ENCODE results near the gene ZGRF1.
A peak's percentile ranks its signal among the peaks of the same experiment; 100 is the strongest.
"Not testable (repeated sequence)": the region's sequence is repeated elsewhere in the genome, so short reads cannot be mapped to it uniquely, and the experiment has no call there.

ZGRF1 gene

GRCh38 chr4:112557676-112558411, 78.9 kb downstream of the ZGRF1 start:
- DNase-seq = peak in 1 of 51 donors; percentile 1

DNA sequence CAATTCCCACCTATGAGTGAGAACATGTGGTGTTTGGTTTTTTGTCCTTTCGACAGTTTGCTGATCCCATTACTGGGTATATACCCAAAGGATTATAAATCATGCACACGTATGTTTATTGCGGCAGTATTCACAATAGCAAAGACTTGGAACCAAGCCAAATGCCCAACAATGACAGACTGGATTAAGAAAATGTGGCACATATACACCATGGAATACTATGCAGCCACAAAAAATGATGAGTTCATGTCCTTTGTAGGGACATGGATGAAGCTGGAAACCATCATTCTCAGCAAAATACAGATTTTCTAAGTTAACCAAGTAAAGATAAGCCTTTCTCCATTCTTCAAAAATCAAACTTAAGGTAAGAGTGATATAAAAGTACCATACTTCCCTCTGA, 82.4 kb downstream of the ZGRF1 start:
- DNase-seq = not testable (repeated sequence)

- DNase-seq = no peak
These were observed 84.0 kb downstream of the ZGRF1 start for GRCh38 chr4:112552668-112553067.

DNA sequence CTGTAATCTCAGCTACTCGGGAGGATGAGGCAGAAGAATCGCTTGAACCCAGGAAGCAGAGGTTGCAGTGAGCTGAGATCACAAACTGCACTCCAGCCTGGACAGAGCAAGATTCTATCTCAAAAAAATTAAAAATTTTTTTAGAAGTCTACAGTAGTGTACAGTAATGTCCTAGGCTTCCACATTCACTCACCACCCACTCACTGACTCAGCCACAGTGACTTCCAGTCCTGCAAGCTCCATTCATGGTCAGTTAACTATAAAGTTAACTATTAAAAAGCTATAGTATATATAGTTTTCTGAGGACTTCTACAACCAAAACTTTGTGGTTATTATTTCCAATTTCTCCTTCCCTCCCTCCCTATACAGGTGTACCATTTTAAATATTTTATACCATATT, 86.0 kb downstream of the ZGRF1 start:
- DNase-seq = no peak

- DNase-seq = no peak
These were observed 90.2 kb downstream of the ZGRF1 start for GRCh38 chr4:112546476-112546875.

GRCh38 chr4:112545346-112545745, 91.4 kb downstream of the ZGRF1 start:
- DNase-seq = no peak

GRCh38 chr4:112540695-112541094, 96.0 kb downstream of the ZGRF1 start:
- DNase-seq = no peak

GRCh38 chr4:112536123-112536522, 100.6 kb downstream of the ZGRF1 start:
- DNase-seq = no peak

DNA sequence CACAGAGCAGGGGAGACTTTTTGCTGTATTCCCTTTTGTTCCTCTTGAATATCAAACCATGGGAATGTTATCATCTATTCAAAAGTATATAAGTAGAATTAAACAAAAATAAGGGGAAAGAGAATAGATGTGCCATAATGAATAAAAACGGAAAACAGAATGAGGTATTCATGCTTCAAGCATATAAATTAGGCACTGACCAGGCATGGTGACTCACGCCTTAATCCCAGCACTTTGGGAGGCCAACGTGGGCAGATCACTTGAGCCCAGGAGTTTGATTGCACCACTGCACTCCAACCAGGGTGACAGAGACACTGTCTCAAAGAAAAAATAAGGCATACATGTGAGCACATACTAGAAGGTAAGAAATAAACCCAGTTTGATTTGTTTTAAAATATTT, 104.4 kb downstream of the ZGRF1 start:
- DNase-seq = no peak

- DNase-seq = no peak
These were observed 105.6 kb downstream of the ZGRF1 start for GRCh38 chr4:112531146-112531545.

DNA sequence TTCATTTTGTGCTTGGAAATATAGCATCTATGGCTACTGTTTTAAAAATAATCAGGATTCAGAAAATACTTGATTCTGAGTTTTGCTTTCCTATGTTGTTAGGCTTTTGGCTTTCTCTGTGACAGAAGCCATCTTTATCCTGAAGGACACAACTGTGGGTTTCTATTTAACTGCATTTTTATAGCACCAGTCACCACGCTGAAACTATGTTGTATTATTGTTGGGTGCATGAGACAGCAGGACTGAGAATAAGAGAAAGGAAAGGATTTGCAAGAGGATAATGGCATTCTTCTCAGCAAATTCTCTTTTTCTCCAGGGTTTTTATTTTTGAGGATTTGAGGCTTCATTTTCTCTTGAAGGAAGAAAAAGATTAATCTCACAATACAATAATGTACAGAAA, 110.6 kb downstream of the ZGRF1 start:
- DNase-seq = no peak

- DNase-seq = peak in 5 of 51 donors; percentile 10 to 36 (median 22)
These were observed 112.8 kb downstream of the ZGRF1 start for GRCh38 chr4:112523764-112524505.

GRCh38 chr4:112523008-112523721, 113.5 kb downstream of the ZGRF1 start:
- DNase-seq = no peak

DNA sequence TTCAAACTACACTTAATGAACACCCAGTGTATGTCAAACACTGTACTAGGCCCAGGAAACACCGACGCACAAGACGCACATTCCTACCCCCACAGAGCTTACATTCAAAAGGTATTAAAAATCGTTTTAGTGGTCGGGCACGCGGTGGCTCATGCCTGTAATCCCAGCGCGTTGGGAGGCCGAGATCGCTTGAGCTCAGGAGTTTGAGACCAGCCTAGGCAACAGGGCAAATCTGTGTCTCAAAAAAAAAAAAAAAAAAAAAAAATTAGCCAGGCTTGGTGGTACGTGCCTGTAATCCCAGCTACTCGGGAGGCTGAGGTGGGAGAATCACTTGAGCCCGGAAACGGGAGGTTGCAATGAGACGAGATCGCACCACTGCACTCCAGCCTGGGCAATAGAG, 114.3 kb downstream of the ZGRF1 start:
- DNase-seq = not testable (repeated sequence)

DNA sequence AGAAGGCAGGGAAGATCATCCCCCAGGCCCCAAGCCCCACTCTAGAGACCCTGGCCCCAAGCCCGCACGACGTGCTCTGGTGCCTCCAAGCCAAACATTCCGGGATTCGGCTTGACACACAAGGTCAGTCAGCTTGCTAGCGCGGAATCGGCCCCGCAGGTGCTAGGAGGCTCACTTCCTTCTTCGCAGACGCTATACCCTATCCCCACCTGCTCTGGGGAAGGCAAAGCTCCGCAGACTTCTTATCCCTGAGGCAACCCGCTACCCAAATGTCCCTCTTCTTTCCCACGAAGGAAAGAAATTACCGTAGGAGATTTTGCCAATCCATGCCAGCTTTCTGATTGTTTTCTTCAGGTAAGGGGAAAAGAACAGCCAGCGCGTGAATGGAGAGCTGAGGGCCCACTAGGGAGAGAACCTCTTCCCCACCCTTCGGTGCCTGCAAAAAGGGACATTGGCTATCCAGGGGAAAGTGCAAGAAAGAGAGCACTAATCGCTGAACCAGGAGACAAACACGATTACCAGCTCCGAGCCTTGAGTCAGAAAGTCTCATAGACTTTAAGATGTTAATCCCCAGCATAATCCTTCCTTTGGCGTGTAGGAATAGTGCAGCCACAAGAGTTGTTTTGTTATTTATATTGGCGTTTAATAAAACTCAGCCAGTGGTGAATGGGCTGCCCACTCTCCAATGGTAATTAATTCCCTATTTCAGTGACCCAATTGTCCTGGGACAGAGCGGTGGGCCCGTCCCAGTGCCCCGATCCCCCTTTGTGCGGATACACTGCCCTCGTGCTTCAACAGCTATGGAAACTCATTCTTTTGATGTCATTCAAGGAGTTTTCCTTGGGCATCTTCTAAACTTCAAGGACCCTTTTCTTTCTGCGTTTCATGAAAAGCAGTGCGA, 115.3 kb downstream of the ZGRF1 start:
- DNase-seq = no peak

GRCh38 chr4:112520598-112521122, 116.0 kb downstream of the ZGRF1 start:
- no peak for DNase-seq

- no peak for DNase-seq
These were observed 116.8 kb downstream of the ZGRF1 start for GRCh38 chr4:112519689-112520597.

GRCh38 chr4:112518675-112519074, 118.0 kb downstream of the ZGRF1 start:
- no peak for DNase-seq

DNA sequence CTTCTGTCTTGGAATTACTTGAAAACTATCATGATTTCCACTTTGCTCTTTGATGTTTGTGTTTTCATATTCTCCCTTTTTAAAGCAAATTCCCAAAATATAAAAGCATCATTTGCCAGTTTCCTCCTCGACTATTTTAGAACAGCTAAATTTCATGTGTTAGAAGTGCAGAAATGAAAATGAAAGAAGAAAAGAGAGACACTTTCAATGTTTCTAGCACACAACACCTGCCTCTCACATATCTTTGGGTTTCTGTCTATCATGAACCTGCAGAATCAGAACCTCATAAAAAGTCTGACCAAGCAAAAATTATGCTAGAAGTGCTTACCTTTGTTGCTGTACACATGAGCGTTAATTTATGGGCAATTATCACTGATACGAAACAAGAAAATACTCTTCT, 118.8 kb downstream of the ZGRF1 start:
- DNase-seq = no peak

DNA sequence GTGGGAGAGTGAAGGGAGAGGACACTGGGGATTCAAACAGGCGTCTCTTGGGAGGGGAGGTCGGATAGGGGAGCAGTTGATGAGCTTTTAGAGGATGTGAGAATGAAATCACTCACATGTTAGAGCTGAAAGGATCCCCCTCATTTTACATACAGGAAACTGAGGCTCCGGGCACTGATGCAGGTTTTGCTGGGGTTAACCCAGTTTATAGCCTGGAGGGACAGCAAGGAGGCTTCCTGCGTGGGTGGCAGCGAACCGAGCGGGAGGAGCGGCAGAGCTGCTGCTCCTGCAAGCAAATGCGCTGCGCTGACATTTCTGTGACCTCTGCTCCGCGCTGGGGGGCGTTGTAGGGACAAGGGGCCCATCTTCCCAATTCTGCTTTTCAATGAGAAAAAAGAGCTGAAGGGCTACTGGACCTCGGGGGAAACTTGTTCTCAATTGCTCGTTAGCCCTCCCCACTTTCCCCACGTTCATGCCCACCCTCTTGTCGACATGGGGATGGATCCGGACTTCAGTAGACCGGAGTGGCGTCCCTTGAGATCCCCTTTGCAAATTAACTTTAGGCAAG, 119.6 kb downstream of the ZGRF1 start:
- no peak for DNase-seq
